GM20000 (cell line): Measurements from ENCODE around the gene ADH1B.

Experiments
- DNase-seq: peaks from one replicate; pipeline ENCODE4 v3.0.0; 2012; ENCODE audit warnings: low spot score
- TF ChIP-seq, protein P1 (sequence below): IDR thresholded peaks from 2 replicates; pipeline ENCODE4 v1.5.1; 2012; ENCODE audit warnings: mild to moderate bottlenecking, control low read depth; ENCODE audit errors: extremely low read depth, missing control alignments

Gene ADH1B

DNA sequence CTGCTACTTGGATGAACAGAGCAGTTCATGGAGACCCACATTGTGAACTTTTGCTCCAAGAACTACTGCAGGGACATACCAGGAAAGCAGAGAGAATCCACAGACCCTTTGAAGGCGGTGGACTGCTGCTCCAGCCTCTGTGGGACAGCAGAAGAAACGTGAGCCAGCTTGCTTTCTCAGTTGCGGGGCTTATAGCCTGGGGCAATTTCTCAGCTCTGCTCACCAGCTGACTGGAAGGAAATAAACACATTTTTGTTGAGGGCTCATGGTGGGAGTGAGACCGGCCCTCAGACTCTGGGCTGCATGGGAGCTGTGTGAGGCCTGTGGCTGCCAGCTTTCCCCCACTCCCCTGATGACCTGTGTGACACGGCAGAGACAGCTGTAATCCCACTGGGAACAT lies 27.8 kb downstream of the ADH1B start:
- TF ChIP-seq, protein P1, sequence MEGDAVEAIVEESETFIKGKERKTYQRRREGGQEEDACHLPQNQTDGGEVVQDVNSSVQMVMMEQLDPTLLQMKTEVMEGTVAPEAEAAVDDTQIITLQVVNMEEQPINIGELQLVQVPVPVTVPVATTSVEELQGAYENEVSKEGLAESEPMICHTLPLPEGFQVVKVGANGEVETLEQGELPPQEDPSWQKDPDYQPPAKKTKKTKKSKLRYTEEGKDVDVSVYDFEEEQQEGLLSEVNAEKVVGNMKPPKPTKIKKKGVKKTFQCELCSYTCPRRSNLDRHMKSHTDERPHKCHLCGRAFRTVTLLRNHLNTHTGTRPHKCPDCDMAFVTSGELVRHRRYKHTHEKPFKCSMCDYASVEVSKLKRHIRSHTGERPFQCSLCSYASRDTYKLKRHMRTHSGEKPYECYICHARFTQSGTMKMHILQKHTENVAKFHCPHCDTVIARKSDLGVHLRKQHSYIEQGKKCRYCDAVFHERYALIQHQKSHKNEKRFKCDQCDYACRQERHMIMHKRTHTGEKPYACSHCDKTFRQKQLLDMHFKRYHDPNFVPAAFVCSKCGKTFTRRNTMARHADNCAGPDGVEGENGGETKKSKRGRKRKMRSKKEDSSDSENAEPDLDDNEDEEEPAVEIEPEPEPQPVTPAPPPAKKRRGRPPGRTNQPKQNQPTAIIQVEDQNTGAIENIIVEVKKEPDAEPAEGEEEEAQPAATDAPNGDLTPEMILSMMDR: no peak
- no peak for DNase-seq

DNA sequence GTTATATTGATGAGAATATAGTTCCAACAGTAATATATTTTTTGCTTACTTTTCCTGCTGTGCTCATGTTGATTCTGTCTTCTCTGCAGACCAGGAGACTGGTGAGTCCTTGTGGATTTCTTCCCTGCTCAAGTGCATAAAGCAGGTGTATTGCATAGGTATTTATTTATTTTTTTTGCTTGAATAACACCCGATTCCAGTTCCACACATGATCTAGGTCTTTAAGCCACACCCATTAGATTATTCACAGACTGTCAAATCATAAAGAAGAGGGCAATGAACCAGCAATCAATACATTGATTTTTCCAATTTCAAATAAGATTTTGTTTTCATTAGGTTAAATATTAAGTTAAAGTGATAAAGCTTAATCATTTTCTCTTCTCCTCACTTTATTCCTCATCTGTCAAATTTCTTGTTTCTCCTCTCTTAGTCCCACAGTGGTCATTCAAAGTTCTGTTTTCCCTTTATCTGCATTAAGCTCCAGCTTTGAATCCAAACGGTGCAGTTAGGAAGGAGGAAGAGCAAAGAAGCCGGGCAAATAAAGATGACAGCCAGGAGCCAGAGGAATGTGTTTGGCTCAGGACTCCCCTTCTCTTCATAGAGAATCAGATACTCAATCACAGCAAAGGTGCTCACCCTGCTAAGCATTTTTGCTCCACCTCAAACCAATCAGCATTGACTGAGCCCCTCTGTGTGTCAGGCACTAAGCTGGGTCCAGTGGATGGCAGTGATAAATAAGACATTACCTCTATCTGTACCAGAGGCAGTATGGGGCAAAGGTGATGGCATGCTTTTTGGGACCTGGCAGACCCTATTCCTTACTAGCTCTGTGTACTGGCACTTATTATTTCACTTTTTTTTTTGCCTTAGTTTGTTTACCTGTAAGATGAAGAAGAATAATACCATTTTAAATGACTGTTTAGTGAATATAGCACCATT lies 30.1 kb downstream of the ADH1B start, which contains the start of gene ADH1A:
TSS of gene ADH1A (minus strand) at position 138 of the 939 bp plus-strand sequence. CDS start at position 67, 71 bp downstream.
- DNase-seq: no peak
- TF ChIP-seq, protein P1: no peak

DNA sequence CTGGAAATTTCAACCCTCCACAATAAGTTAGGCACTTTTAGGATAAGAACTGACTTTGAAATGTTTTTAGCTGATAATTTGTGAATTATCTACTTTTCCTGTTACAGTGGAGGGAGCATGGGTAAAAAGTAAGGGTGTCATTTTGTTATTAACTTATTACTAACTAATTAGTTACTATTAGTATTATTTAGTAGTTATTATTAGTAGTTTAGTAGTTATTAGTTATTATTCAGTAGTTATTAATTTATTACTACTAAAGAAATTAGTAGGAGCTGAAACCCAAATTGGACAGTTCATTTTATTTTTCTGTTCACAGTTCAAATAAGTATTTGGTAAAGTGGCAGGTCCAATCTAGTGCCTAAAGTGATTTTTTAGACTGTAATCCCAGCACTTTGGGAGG lies 35.8 kb downstream of the ADH1B start:
- DNase-seq: no peak
- TF ChIP-seq, protein P1: no peak

DNA sequence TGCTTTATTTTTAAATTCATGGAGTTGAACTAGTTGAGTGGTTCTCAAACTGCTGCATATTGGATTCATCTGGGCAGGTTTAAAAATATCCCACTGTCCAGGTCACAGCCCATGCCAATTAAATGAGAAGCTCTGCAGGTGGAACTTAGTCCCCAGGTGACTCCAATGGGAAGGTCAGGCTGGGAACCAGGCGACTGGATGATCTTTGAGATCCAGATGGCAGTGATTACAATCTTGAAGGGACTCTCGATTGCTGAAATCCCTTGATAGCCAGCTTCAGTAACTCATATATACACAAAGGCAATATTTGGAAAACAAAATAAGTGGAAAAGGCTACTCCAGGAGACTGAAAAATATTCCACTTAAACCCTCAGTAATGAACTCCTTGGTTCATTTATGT lies 38.5 kb downstream of the ADH1B start:
- TF ChIP-seq, protein P1: no peak
- no peak for DNase-seq

DNA sequence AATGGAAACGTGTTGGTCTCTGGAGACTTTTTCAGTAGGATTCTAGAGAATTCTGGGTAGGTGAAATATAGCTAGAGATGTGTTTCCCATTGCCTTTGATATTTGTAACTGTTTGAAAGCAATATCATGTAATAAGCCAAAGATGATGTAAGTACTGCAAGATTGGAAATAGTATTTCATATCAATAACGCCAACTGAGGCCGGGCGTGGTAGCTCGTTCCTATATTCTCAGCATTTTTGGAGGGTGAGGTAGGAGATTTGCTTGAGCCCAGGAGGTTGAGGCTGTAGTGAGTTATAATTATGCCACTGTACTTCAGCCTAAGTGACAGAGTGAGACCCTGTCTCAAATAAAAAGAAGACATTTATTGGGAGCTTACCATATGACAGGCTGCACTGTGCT lies 39.9 kb downstream of the ADH1B start:
- TF ChIP-seq, protein P1: no peak
- DNase-seq: no peak

DNA sequence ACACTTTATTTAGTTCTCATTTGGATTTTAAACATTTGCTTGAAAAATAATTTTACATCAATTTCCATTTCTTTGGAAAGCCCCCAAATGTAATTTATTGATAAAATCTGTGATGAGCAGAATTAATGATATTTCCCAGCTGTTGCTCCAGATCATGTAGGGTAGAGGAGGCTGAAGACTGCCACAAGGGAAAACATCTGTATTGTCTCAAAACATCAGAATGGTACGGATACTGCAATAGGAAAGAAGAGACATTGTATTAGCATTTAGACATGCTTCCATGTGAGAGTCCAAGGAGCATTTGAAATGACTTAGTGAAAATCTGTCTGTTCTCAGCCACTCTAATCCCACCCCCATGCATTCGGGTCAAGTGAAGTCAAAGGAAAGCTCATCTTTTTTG lies 44.8 kb downstream of the ADH1B start:
- no peak for DNase-seq
- TF ChIP-seq, protein P1: no peak

DNA sequence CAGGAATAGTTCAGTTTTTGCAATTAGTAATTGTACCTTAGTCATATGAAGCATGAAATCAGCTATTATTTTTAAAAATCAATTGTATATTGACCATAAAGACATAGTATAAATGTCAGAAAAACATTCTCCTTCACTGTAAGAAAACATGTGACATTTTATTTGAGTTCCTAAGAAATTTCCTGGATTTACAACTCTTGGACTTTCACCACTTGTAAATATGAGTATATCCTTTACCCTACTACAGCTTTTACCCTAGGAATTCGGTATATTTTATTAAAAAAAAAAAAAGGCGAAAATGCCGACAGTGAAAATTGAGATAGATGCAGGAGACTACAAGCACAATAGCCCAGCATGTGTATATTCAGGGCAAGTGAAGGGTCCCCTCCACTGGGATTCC lies 45.3 kb downstream of the ADH1B start:
- DNase-seq: no peak
- TF ChIP-seq, protein P1: no peak
